Lung (tissue), 12 donors: ENCODE data around the gene PTGER1. TPM values are rescaled to one million over a fixed set of nuclear protein-coding genes. Genes with fewer than 3 reads are reported as not detected.

Source experiments
- ATAC-seq: fragments of 200-7000 bp; cut with Tn5 transposase; one replicate; pipeline ENCODE4 v1.9.1; 2020; ENCODE audit warnings: moderate number of reproducible peaks; ENCODE audit not compliant: insufficient read depth, low FRiP score
- DNase-seq, 3 donors: peaks; one replicate each; pipeline ENCODE4 v3.0.0-alpha.2; 2013 to 2017
- H3K27ac ChIP-seq, 2 donors: one replicate each; pipeline ENCODE4 v1.5.1; 2013; ENCODE audit warnings: mild to moderate bottlenecking in 2 of 2, moderate library complexity in 2 of 2, control low read depth in 1 of 2, inconsistent platforms in 1 of 2, low read depth in 1 of 2, low read length in 1 of 2
- H3K27me3 ChIP-seq, 3 donors: one replicate each; pipeline ENCODE4 v1.5.1; 2013; ENCODE audit warnings: low read length in 2 of 3; ENCODE audit not compliant: control insufficient read depth in 3 of 3, insufficient read depth in 3 of 3
- H3K36me3 ChIP-seq, 4 donors: one replicate each; pipeline ENCODE4 v1.5.1; 2013; ENCODE audit warnings: low read length in 4 of 4, mild to moderate bottlenecking in 1 of 4, moderate library complexity in 1 of 4; ENCODE audit not compliant: control insufficient read depth in 4 of 4, insufficient read depth in 4 of 4
- H3K4me1 ChIP-seq, 5 donors: one replicate each; pipeline ENCODE4 v1.5.1; 2013; ENCODE audit warnings: low read length in 5 of 5, mild to moderate bottlenecking in 2 of 5, moderate library complexity in 1 of 5; ENCODE audit not compliant: control insufficient read depth in 5 of 5, insufficient read depth in 5 of 5
- H3K4me3 ChIP-seq: one replicate; pipeline ENCODE4 v1.5.1; 2013; ENCODE audit warnings: mild to moderate bottlenecking, control low read depth, moderate library complexity
- H3K9ac ChIP-seq, 2 donors: one replicate each; pipeline ENCODE4 v1.5.1; 2013; ENCODE audit warnings: low read length in 2 of 2, control low read depth in 1 of 2; ENCODE audit not compliant: insufficient read depth in 1 of 2
- H3K9me3 ChIP-seq, 4 donors: one replicate each; pipeline ENCODE4 v1.5.1; 2013; ENCODE audit warnings: low read length in 3 of 4, mild to moderate bottlenecking in 1 of 4, moderate library complexity in 1 of 4; ENCODE audit not compliant: control insufficient read depth in 4 of 4, insufficient read depth in 3 of 4
- WGBS, 2 donors: extraction: QIAGEN DNeasy Blood & Tissue Kit; methylation state at CpG; one replicate each; pipeline ENCODE4 v1.1.7; 2013; 5-methylcytosine and 5-hydroxymethylcytosine counted together
- polyA plus RNA-seq, 2 donors: library from polyadenylated mRNA; stranded (reverse); fragments of 200-250 nt; gene quantifications; one replicate each; pipeline ENCODE4 v1.2.1, GENCODE V29; 2013
- total RNA-seq, 2 donors: library from RNA; depleted of rRNA in 1 of 2; stranded (reverse); fragments of >200 nt in 1 of 2; gene quantifications; one replicate each; pipeline ENCODE4 v1.2.1, GENCODE V29; 2014 to 2021
- TF ChIP-seq, protein P1 (sequence below): IDR thresholded peaks from 2 replicates; pipeline ENCODE4 v1.5.1; 2012; ENCODE audit warnings: mild to moderate bottlenecking; ENCODE audit errors: control extremely low read depth, extremely low read depth
- donor health status: control.
- donor health status: control.
- donor health status: Bipolar disorder and iron deficiency.
- donor health status: healthy.
- donor health status: DM: yes; HTN: yes; CAD: no.

Gene PTGER1
- total and polyA plus RNA-seq, 4 donors = 0.73 to 4.3 (median 1.7) TPM

GRCh38 chr19:14519245-14519859 is 44.2 kb upstream of the PTGER1 start:
- ATAC-seq (no peak), DNase-seq (no peak)
- TF ChIP-seq, protein P1, sequence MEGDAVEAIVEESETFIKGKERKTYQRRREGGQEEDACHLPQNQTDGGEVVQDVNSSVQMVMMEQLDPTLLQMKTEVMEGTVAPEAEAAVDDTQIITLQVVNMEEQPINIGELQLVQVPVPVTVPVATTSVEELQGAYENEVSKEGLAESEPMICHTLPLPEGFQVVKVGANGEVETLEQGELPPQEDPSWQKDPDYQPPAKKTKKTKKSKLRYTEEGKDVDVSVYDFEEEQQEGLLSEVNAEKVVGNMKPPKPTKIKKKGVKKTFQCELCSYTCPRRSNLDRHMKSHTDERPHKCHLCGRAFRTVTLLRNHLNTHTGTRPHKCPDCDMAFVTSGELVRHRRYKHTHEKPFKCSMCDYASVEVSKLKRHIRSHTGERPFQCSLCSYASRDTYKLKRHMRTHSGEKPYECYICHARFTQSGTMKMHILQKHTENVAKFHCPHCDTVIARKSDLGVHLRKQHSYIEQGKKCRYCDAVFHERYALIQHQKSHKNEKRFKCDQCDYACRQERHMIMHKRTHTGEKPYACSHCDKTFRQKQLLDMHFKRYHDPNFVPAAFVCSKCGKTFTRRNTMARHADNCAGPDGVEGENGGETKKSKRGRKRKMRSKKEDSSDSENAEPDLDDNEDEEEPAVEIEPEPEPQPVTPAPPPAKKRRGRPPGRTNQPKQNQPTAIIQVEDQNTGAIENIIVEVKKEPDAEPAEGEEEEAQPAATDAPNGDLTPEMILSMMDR = no peak
- Histone ChIP-seq H3K4me3 (no peak overlapping the region), H3K27ac (peak overlapping the region; percentile 85 to 87), H3K36me3 (peaks cover 15 to 22% (median 20%) of the 10 kb centered on the region in 4 donors), H3K9ac (no peak overlapping the region), H3K27me3 (no peaks in the 10 kb centered on the region), H3K9me3 (no peaks in the 10 kb centered on the region), H3K4me1 (peaks cover 0 to 23% (median 7%) of the 10 kb centered on the region in 5 donors)
- 93 to 97% methylated on average over 22 of the region's 22 CpGs for WGBS, 2 donors

- DNase-seq = peak; percentile 77 to 97 (median 86)
Observed at GRCh38 chr19:14517840-14518505, 42.8 kb upstream of the PTGER1 start, which contains the start of gene DNAJB1. Gene DNAJB1 (minus strand): TSS chr19:14518397. CDS start chr19:14518349, 48 bp downstream.

DNA sequence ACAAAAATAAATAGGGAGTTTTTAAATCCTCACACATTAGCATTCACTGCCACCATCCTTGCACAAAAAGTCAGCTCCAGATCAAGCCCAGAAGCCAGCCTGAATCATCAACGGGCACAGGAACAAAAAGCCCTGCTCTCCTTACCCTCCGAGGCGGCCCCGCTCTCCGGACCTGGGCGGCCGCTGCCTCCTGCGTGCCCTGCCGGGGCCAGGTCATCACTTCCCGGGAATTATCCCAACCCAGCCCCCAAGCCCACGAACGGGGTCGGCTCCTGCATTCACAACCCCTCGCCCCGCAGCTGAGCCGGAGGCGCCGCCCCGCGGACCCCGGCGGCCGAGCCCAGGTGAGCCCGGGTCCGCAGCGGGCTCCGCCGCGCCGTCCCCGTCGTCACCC is 42.3 kb upstream of the PTGER1 start:
- no peak for DNase-seq
- 0 to 1% methylated on average over 25 to 32 of the region's 32 CpGs for WGBS, 2 donors
- Histone ChIP-seq H3K27me3 (no peaks in the 10 kb centered on the region), H3K9me3 (no peaks in the 10 kb centered on the region), H3K36me3 (peaks cover 17 to 28% (median 23%) of the 10 kb centered on the region in 4 donors), H3K4me3 (peak overlapping the region; percentile 74), H3K9ac (peak overlapping the region; percentile 46 to 88), H3K4me1 (peaks cover 0 to 23% (median 11%) of the 10 kb centered on the region in 5 donors), H3K27ac (peak overlapping the region; percentile 98 to 99)
- ATAC-seq = no peak
- TF ChIP-seq, protein P1 = no peak

More at GRCh38 chr19:14517840-14518505, 42.8 kb upstream of the PTGER1 start, which contains the start of gene DNAJB1:
- peak within 1 kb of the TSS; percentile 74 for H3K4me3 ChIP-seq
- no peaks in the 10 kb centered on the region for H3K27me3 ChIP-seq
- TF ChIP-seq, protein P1 = no peak
- WGBS, 2 donors = 0% methylated on average over 46 to 82 of the region's 82 CpGs
- peaks cover 17 to 28% (median 23%) of the 10 kb centered on the region in 4 donors for H3K36me3 ChIP-seq
- H3K4me1 ChIP-seq = peaks cover 0 to 23% (median 11%) of the 10 kb centered on the region in 5 donors
- ATAC-seq = peak; percentile 80
- H3K27ac ChIP-seq = peak within 1 kb of the TSS; percentile 98 to 99
- H3K9ac ChIP-seq = peak within 1 kb of the TSS; percentile 91 to 94
- H3K9me3 ChIP-seq = no peaks in the 10 kb centered on the region
